D341Med (cell line): ENCODE measurements around the gene FXYD5.

Experiments used
- DNase-seq: peaks from one replicate; pipeline ENCODE4 v3.0.0; 2012; ENCODE audit warnings: low spot score

FXYD5 gene

GRCh38 chr19:35157431-35157830 lies 2.9 kb downstream of the FXYD5 start:
- DNase-seq = no peak

- DNase-seq = no peak
These were observed 5.1 kb downstream of the FXYD5 start for GRCh38 chr19:35159606-35160005.

GRCh38 chr19:35160629-35161433 lies 6.3 kb downstream of the FXYD5 start:
- no peak for DNase-seq

- no peak for DNase-seq
These were observed 6.9 kb downstream of the FXYD5 start for GRCh38 chr19:35161434-35161743.

- no peak for DNase-seq
These were observed 8.2 kb downstream of the FXYD5 start for GRCh38 chr19:35162471-35163326.

- DNase-seq = no peak
These were observed 9.9 kb downstream of the FXYD5 start for GRCh38 chr19:35164418-35164817.

GRCh38 chr19:35165200-35166058 lies 10.9 kb downstream of the FXYD5 start:
- no peak for DNase-seq

GRCh38 chr19:35166100-35167063 lies 11.8 kb downstream of the FXYD5 start:
- no peak for DNase-seq

GRCh38 chr19:35167251-35168119 lies 12.9 kb downstream of the FXYD5 start:
- no peak for DNase-seq

GRCh38 chr19:35168196-35168595 lies 13.7 kb downstream of the FXYD5 start:
- DNase-seq = no peak

GRCh38 chr19:35169221-35169995 lies 14.9 kb downstream of the FXYD5 start:
- no peak for DNase-seq

GRCh38 chr19:35170359-35171061 lies 16.0 kb downstream of the FXYD5 start:
- no peak for DNase-seq

GRCh38 chr19:35171730-35172129 lies 17.2 kb downstream of the FXYD5 start:
- DNase-seq = no peak

- DNase-seq = no peak
These were observed 19.7 kb downstream of the FXYD5 start for GRCh38 chr19:35174226-35174625.

GRCh38 chr19:35176181-35176570 lies 21.6 kb downstream of the FXYD5 start:
- no peak for DNase-seq

- no peak for DNase-seq
These were observed 23.1 kb downstream of the FXYD5 start for GRCh38 chr19:35177377-35178274.

- no peak for DNase-seq
These were observed 24.2 kb downstream of the FXYD5 start for GRCh38 chr19:35178701-35179100.

- no peak for DNase-seq
These were observed 25.3 kb downstream of the FXYD5 start for GRCh38 chr19:35179830-35180229.
